Measurements from ENCODE around the gene CSNK1A1.
"Not testable (repeated sequence)": the region's sequence is repeated elsewhere in the genome, so short reads cannot be mapped to it uniquely, and the experiment has no call there.

The CSNK1A1 gene

DNA sequence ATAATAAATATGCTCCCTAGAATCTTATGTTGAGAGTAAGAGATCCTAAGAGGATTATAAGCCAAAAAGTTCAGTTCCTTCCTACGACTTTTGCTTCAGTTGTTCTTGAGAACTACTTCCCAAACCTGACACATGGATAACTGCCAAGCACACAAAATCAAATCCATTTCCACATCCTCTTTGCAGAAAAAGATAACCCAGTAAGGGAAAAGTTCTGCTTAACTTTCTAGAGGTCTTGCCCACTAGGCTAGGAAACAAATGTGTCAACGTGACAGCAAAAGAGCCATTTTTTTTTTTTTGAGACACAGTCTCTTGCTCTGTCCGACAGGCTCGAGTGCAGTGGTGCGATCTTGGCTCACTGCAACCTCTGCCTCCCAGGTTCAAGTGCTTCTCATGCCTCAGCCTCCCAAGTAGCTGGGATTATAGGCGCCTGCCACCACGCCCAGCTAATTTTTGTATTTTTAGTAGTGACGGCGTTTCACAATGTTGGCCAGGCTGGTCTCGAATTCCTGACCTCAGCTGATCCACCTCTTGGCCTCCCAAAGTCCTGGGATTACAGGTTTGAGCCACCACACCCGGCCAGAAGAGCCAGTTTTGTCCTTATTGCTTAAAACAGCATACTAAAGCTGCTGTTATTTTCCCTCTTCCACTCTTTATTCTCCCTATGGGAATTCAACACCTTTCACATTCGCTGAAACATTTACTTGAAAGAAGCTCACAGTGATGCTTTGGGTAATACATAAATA lies 24.2 kb downstream of the CSNK1A1 start:
- FAIRE-seq: no peak

DNA sequence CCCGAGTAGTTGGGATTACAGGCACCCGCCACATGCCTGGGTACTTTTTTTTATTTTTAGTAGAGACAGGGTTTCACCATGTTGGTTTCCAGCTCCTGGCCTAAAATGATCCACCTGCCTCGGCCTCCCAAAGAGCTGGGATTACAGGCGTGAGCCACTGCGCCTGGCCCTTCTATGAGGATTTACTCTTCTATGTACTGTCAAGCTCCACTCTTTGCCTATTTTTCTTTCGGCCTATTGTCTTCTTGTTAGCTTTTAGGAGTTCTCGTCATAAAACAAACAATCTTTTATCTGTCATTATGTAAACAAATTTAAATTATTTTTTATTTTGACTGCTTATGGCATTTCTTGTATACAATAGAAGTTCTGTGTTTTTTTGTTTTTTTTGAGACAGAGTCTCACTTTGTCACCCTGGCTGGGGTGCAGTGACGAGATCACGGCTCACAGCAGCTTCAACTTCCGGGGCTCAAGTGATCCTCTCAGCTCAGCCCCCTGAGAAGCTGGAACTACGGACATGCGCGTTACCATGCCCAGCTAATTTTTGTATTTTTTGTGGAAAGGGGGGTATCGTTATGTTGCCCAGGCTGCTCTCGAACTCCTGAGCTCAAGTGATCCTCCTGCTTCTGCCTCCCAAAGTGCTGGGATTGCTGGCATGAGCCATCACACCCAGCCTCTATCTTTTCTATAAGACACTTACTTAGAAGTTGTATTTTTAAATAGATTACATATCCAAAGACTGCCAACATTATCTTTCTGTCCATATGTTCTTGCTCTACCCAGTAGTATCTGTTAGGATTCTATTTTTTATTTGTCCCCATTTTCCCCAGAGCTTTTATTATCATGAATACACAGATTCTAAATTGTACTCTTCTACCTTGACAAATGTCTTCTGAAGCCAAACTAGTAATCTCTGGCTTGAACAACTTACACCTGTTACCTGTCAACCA lies 29.2 kb downstream of the CSNK1A1 start:
- no peak for FAIRE-seq

DNA sequence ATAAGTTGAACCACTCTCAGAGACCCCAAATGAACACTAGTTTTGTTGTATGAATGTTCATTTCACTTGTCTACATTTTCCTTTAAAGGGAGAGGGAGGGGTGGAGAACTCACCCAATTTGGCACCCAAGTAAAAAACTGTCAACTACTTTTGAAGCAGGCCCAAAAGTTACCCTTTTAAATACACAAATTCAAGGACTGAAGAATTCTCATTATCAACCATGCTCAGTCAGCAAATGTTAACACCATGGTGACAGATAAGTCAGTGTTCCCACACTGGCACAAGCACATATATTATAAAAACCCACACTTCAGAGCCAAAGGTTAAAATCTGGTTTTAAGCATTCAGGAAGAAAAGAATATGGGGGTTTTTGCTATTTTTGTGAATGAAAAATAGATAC lies 31.6 kb downstream of the CSNK1A1 start:
- FAIRE-seq: no peak

DNA sequence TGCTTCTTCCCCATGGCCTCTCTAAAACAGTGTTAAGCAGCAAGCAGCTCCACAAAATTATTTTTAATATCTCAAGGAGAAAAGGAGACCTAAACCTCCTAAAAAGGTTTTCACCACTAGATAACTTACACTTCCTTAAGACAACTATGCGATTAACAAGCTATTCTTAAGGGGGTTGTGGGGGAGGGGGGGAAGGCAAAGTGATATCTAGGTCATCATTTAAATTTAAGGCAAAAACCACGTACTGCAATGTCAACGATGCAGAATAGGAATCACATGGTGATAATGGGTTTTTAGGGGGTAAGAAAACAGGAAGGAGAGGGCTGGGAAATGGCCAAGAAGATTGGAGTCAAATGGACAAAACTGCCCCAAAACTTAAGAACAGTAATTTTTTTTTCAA lies 32.6 kb downstream of the CSNK1A1 start:
- no peak for FAIRE-seq

DNA sequence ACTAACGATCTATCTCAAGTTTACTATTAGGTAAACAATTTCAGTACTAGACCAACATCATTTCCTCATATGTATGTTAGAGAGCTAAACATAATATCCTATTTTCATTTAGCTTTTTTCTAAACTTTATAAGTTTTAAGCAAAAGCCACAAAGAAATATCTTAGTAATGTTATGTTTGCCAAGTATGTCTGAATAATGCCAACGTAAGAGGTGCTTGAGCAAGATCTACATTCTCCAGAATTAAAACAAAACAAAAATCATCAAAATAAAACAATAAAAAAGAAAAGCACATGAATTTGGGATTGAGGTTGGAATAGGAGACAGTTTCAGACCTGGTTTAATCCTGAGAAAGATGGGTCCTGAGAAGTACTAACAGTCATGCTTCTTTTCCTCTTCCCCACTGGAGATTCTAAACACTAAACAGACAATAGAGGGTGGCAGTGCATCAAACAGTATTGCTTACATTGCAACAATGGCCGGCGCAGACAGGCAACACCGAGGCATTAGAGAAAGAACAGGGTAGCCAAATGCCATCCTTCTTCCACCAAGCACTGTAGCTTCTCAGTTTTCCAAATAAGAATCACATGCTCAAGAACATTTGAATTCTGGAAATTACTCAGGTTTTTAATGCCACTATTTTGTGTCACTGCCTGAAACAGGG lies 33.6 kb downstream of the CSNK1A1 start:
- no peak for FAIRE-seq

DNA sequence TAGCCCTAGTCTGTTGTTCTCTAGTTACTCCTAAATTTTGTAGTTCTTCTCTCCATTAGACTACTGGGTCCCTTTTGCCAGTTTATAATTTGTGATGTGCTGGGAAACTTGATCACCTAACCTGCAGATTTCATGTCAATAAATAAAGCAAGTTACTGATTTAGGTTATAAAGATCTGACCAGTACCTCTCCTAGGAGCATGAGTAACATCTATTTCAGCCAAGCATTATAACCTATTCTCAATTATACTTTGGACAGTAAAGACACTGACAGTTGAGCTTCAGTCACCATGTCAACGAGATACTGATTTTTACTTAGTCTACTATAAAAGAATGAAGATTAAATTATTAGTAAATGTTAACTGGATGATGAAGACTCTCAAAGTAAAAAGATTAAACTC lies 36.7 kb downstream of the CSNK1A1 start:
- FAIRE-seq: no peak

DNA sequence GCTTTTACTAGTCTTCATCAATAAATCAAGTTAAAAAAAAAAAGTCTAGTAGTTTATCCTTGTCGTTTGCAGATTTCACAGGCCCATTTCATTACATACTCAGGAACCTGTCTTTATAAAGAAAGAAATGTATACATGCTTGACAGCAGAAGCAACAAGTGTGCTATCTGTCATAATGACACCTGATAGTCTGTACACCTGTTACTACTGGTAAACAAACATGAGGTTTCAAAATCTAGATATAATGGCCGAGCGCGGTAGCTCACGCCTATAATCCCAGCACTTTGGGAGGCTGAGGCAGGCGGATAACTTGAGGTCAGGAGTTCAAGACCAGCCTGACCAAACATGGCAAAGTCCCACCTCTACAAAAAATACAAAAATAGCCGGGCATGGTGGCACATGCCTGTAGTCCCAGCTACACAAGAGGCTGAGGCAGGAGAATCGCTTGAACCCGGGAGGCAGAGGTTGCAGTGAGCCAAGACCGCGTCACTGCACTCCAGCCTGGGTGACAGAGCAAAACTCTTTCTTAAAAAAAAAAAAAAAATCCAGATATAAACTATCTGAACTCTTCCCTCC lies 37.8 kb downstream of the CSNK1A1 start:
- not testable (repeated sequence) for FAIRE-seq

DNA sequence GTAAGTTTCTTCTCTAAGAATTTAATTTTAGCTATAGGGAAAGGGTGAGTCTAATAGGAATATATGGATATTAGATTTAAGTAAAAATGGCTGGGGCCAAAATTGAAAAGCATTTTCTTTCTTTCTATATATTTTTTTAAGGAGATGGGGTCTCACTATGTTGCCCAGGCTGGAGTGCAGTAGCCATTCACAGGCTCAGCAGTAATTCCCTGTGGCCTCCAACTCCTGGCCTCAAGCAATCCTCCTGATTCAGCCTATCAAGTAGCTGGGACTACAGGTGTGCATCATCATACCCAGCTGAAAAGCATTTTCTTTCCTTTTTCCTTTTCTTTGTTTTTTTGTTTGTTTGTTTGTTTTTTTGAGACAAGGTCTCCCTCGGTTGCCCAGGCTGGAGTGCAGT lies 41.1 kb downstream of the CSNK1A1 start:
- no peak for FAIRE-seq

DNA sequence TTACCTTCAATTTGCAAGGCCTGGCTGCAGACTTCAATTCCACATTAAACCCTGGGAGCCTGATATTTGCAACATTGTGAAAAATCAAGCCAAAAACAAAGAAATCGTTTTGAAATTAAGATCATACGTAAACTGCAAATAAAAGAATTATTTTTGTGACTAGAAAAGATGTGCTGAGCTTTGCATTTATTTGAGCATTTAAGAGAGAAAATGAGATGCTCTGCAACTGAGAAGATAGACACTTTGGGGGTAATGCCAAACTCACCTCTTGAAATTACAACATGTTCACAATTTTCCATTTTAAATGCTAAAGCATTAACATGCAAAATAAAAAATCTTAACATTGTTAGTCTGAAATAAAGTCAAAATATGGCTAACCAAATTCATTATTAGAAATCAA lies 46.6 kb downstream of the CSNK1A1 start:
- FAIRE-seq: no peak

DNA sequence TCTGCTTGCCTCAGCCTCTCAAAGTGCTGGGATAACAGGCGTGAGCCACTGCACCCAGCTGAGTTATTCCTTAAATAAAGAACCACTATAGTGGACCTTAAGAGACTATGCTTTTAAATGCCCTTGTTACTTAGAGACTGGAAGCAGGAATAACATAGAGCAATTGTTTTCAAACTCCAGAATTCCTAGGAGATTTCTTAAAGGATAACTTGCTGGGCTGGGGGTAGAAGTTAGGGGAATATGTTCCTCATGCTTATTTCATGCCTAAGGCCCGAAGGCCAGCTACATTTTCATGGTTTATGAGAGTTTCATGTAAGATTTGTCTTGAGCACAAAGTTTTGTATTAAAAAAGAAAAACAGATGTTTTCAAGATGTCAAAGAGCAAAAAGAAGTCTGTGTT lies 48.2 kb downstream of the CSNK1A1 start:
- FAIRE-seq: no peak

DNA sequence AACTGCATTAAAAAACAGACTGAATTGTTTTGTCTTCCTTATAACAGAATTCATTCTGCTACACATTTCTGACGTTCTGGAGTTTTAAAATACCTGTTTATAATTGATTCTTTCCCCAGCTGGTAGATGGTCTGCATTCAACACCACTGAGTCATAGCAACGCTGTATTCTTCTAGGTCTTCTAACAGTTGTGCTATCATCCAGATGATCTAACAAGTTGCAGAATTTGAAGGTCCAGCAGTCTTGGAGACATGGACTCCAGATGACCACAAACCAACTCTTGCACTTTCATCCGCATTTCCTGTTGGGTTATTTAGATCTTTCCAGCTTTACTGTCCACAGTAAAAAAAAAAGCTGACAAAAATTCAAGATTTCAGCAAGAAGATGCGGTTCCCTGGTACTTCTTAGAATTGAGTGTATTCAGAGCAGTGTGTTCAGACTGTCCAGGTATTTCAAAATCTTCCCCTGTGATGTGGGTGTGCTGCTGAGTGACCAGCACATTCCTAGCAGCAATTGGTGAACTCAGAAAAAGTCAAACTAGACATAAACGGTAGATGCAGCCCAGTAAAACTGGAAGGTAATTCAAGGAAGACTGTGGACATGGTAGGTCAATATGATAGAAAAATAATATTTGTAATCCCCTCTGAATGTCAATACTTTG lies 50.2 kb downstream of the CSNK1A1 start:
- FAIRE-seq: no peak

DNA sequence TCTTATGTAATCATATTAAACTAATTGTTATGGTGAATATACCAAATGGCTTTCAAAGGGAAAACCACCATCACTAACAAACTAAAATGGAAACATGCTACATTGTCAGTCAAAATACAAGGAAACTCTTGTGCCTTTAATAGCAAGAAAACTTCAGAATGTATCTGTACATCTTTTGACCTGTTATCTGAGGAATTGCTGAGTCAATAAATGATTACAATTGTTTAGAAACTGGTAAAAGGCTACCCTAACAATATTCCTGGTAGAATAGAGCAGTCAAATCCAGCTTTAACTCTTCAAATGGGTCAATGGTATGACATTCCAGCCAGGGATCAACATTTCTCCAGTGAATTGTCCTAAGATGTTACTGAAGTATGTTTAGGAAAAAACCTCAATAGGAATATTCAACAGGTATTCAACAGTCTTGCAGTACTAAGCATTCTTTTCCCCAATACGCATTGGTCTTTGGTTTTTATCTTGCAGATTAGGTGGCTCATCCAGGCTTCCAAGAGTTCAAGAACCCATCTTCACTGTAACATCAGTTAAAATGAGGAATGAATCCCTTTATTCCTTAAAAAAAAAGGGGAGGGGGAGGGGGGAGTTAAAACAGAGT lies 52.4 kb downstream of the CSNK1A1 start:
- FAIRE-seq: no peak

DNA sequence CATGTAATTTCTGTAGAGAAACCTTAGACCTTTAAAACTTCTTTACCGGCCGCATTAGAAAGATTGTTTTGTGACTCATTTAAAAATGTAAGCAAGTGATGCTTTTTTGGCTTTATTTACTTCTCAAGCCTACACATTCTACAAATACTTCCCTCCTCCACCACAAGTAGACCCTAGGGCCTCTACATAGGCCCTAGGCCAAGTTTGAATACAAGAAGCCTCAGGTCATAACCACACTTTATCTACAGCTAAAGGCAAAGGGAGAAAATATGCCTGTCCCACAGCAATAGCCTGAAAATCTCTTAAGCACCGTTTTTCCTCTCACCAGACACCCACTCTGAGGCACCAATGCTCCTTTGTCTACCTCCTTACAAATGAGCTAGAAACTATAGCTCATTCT lies 53.9 kb downstream of the CSNK1A1 start:
- no peak for FAIRE-seq

DNA sequence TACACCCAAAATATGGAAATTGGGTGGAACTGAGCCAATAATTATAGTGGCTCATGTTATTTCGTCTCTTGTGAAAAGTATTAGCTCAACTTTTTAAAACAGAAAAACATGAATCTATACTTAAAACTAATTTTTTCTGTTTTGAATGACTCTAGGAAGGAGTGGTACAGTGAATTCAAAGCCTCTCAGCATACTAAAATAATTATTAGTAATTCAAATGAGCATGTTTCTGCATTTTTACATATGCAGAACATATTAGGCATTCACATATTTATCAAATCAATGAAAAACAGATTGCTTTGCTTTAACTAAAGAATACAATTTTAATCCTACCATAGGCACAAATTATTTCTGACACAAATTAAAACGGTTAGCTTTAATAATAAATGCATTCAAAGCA lies 54.3 kb downstream of the CSNK1A1 start:
- no peak for FAIRE-seq

DNA sequence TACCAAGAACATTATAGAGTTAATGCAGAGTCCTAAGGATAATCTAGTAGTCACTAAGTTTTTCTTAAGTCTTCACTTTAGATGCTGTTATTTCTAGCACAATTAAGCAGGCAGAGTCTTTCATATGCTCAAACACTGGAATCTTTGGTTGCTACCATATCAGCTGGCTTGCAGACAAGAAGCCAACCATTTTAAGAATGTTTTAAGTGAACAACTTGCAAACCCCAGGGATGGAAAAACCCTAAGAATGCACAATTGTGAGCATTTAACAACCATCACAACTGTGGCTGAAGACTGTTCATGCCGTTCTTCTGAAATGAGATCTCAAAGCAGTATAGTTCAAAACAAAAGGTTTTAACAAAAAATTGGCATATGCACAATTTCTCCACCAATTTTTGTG lies 55.1 kb downstream of the CSNK1A1 start:
- FAIRE-seq: no peak

DNA sequence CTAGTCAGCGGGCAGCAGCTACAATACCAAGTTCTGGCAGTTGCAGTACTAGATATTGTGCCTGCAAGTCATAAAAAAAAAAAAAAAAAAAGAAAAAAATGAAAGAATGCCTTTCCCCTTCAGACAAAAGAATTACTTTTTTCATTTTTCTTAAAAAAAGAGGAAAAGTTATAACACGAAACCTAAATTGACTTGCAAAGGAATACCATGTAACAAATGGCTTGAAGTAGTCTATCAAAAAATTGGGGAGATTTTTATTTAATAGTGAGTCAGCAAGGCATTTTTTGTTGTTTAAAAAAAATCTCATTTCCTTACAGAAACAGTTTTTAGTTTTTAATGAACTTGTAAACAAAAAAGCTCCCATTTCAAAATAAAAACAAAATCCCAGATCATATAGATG lies 55.6 kb downstream of the CSNK1A1 start:
- no peak for FAIRE-seq

DNA sequence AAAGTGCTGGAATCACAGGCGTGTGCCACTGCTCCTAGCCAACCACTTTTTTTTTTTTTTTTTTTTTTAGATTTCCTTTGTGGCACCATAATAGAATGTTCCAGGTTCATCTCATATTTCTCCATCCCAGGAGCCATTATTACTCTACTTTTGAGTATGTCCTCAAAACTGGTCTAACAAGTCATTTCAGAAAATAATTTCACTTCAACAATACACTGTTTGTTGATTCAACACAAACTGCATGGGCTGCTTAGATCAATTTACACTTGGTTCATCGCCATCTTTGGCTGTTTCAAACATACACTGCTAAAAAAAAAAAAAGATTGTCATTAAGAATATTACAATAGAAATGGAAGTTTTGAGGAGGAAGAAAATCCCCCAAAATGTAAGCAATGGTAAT lies 57.9 kb downstream of the CSNK1A1 start:
- FAIRE-seq: no peak

DNA sequence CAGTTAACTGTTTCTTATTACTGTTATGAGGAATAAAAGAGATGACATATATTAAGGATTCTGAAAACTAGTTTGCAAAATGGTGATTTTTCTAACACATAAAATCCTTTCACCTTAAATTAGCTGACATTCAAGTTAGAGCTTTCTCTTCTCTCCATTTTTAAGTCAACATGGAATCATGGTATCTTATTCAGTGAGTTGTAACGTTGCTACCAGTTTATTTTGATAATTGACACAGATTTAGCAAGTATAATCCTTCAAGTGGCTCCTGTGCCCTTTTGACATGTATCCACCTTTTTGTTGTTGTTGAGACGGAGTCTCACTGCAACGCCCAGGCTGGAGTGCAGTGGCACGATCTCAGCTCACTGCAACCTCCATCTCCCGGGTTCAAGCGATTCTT lies 58.5 kb downstream of the CSNK1A1 start:
- FAIRE-seq: no peak

DNA sequence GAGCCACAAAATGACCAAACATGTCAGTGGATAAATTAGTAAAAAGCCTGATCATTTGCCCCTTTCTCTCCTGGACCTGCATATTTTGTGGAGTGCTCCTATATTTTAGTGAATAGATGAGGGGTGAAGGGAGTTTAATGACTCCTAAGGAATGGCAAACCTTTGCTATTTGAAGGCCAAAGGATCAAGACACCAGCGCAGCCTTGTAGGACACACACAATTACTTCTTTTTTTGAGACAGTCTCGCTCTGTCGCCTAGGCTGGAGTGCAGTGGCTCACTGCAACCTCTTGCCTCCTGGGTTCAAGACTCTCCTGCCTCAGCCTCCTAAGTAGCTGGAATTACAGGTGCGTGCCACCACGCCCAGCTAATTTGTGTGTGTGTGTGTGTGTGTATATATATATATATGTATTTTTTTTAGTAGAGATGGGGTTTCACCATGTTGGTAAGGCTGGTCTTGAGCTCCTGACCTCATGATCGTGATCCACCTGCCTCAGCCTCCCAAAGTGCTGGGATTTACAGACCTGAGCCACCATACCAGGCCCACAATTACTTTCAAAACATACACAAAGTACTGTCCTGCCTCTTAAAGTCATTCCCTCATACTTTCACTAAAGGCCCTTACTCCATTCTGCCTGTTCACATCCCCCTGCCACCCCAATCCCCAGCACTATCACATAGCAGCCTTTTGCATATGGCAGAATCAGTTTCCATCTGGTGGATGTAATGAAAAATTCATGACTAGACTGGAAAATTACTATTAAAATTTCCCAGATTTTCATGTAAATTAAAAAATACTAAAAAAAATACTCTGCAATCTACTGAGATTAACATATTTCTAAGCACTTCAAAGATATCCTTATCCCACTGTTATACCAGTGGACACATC lies 60.4 kb downstream of the CSNK1A1 start:
- no peak for FAIRE-seq

DNA sequence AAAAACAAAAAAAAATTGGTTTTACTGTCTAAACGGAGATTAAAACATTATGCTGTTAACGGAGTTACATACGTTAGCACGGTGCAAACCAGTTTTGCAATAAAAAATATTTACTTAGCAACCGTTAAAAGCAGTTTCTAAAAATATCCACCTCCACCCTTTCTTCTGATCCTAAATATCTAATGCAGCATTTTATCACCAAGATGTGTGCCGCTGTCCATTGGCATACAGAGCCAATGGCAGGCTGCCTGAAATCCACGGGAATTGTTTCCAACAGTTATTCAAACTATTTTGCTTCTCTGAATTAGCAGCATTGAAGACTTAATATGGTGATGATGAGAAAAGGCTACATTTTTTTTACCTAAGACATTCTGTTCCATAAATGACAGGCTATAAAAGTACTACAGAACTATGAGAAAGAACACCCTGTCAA lies 61.6 kb downstream of the CSNK1A1 start:
- no peak for FAIRE-seq

DNA sequence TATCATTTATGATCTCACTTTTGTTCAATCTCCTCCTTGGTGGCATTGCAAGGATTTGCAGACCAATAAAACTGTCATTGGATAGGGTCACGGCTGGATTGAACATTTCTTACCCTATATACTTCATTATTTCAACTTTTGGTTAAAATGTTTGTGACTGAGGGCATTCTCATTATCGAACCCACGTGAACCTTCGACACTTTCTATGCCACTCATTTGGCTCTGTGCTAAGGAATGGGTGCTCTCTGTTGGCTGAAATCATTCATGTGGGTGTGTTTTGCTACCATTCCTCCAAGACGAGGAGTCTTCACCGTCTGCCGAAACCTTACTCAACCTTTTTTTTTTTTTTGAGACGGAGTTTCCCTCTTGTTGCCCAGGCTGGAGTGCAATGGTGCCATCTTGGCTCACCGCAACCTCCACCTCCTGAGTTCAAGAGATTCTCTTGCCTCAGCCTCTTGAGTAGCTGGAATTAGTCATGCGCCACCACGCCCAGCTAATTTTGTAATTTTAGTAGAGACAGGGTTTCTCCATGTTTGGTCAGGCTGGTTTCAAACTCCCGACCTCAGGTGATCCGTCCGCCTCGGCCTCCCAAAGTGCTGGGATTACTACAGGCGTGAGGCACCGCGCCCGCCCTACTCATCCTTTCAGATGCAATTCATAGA lies 62.5 kb downstream of the CSNK1A1 start:
- FAIRE-seq: no peak
